AG10803 (cell line): ENCODE results near the gene CAMKMT.

Experiments
- DNase-seq: peaks from one replicate; pipeline ENCODE4 v3.0.0; 2010; ENCODE audit warnings: low read depth
- H3K4me3 ChIP-seq: 2 replicates; pipeline ENCODE4 v1.5.1; 2011; ENCODE audit warnings: mild to moderate bottlenecking, low read length, control low read depth
- CTCF ChIP-seq: conservative IDR thresholded peaks from 2 replicates; pipeline ENCODE4 v1.5.1; 2011; ENCODE audit warnings: mild to moderate bottlenecking, low read length, control low read depth, inconsistent platforms

CAMKMT gene

GRCh38 chr2:44777537-44777936, 415.8 kb downstream of the CAMKMT start:
- H3K4me3 ChIP-seq = no peak overlapping the region
- DNase-seq = no peak
- TF ChIP-seq CTCF = no peak

DNA sequence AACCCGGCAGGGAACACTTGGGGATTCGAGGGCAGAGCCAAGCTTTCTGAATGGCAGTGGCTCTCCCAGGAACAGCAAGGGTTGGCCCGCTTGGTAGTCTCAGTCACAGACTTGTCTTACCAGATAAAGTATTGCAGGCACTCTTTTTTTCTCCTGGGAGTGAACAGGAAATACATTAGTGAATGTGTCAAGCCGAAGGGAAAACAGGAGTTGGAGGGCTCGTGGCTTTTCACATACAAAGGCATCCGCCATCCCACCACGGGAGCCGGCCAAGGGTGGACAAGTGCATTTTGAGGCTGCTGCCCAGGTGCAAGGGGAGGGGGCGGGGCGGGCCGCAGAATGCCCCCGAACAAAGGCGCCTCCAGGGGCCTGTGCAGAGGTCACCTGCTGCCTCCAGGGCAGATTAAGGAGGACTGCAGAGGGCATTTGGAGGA, 416.5 kb downstream of the CAMKMT start:
- DNase-seq = no peak
- H3K4me3 ChIP-seq = no peak overlapping the region
- no peak for TF ChIP-seq CTCF

DNA sequence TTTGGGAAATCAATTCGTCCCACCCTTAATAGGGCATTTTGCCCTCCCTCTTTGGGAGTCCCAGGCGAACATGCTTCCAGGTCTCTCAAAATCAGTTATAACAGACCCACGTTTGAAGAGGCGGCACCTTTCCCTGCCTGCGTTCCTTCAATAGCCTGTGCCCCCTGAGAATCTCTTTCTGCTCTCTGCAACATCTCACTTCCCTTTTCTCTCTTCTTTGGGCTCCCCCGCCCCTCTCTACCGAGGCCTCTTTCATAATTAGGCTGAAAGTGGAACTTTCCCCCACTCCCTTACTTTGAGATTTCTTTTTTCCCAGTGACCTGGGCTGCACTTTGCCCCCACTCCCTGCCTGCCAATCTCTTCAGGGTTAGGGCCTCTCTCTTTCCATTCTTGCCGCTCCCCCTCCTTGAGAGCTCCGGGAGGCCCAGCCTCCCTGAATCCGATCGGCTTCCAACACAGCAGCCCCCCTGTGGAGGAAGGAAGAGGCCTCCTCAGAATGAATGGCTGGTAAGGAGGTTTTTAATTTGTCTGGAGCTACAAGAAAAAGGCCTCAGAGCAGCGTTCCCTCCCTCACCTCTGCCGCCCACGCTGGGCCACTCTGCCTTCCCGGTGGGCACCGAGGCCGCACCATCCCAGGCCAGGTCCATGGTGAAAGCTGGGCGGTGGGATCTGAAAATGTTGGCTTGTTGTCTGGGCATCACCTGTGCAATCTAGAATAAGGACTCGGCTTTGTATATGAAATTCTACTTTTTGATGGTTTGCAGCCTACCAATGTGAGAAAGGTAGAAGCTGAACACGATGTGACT, 417.1 kb downstream of the CAMKMT start:
- no peak for TF ChIP-seq CTCF
- H3K4me3 ChIP-seq = no peak overlapping the region
- DNase-seq = no peak

DNA sequence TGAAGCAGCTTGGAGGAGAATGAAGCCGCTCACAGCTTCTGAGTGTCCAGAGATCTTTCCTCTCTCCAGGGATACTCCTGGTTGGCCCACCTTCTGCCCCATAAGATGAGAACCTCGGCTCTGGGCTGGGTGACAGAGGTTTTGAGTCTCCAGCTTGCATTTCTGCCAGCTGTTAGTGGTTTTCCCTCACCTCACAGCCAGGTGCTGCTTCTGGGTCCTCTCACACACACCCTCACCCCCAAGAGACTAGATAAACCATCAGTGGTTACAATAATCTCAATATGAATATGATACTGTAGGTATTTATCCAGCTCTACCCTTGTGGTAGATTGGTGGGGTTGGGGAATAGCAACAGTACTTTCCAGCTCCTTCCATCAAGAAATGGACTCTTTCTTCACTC, 418.0 kb downstream of the CAMKMT start:
- DNase-seq = no peak
- no peak for TF ChIP-seq CTCF
- no peak overlapping the region for H3K4me3 ChIP-seq

DNA sequence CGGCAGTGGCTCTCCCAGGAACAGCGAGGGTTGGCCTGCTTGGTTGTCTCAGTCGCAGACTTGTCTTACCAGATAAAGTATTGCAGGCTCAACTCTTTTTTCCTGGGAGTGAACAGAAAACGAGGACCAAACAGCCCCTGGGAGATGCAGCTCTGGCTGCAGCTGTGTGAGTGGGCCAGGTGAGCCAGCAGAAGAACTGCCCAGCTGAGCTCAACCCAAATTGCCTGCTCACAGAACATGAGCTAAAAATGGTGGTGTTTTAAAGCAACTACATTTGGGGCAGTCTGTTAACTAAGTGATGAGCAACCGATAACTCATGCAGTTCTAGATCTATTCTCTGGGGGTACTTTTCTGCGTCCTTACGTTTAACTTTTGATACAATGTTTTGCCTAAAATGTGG, 418.7 kb downstream of the CAMKMT start:
- no peak for TF ChIP-seq CTCF
- H3K4me3 ChIP-seq = no peak overlapping the region
- no peak for DNase-seq

GRCh38 chr2:44785433-44785832, 423.7 kb downstream of the CAMKMT start:
- H3K4me3 ChIP-seq = no peak overlapping the region
- no peak for DNase-seq
- TF ChIP-seq CTCF = no peak

DNA sequence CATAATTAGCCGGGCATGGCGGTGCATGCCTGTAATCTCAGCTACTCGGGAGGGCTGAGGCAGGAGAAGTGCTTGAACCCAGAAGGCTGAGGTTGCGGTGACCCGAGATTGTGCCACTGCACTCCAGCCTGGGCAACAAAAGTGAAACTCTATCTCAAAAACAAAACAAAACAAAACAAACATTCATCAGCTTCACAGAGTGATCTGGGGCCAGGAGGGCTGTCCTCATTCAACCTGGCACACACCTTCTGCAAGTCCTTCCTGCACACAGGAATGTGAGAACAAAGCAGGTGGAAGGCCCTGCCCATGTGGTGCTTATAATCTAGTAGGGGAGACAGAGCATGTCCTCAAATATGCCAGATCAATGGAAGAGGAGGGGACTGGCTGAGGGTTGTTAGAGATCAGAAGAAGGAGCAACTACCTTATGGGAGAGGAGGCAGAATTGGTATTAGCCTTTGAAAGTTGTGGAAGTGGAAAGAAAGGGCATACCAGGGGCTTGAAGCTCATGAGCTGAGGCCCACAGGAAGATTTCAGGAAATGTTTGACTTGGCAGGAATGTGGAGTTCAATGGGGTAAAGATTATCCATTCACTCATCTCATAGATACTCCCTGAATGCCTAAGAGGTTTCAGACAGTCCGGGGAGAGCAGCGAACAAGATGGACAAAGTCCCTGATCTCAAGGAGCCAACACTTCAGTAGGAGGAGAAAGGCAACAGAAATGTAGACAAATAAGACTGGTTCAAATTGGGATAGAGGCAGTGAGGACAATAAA, 424.5 kb downstream of the CAMKMT start:
- H3K4me3 ChIP-seq = no peak overlapping the region
- no peak for TF ChIP-seq CTCF
- DNase-seq = no peak
